Stimulated activated CD4-positive, alpha-beta T cell treated with anti-CD3 and anti-CD28 coated beads, Interleukin-4, amount 100 ng/mL, for 4 hours (primary cell): ENCODE measurements around the gene CLVS2.

Experiments used
- DNase-seq, 2 experiments: peaks; one replicate each; pipeline ENCODE4 v3.0.0-alpha.2; 2020

The CLVS2 gene

GRCh38 chr6:122995921-122996793 lies at the start of gene CLVS2:
CLVS2 (plus strand) TSS chr6:122996235; CDS start chr6:122997778, 1,543 bp downstream.
- no peak for DNase-seq

GRCh38 chr6:122947355-122947754 lies 48.7 kb upstream of the CLVS2 start:
- DNase-seq = no peak

GRCh38 chr6:122953766-122954165 lies 42.3 kb upstream of the CLVS2 start:
- no peak for DNase-seq

- no peak for DNase-seq
Measured at GRCh38 chr6:122956376-122956775, 39.7 kb upstream of the CLVS2 start.

- no peak for DNase-seq
Measured at GRCh38 chr6:122962000-122962624, 33.9 kb upstream of the CLVS2 start.

GRCh38 chr6:122969999-122970533 lies 26.0 kb upstream of the CLVS2 start:
- no peak for DNase-seq

GRCh38 chr6:122977180-122977579 lies 18.9 kb upstream of the CLVS2 start:
- DNase-seq = no peak

GRCh38 chr6:122984393-122984792 lies 11.6 kb upstream of the CLVS2 start:
- no peak for DNase-seq

- DNase-seq = no peak
Measured at GRCh38 chr6:122994256-122994655, 1.8 kb upstream of the CLVS2 start.

GRCh38 chr6:122996794-122997505 lies 915 bp downstream of the CLVS2 start:
- DNase-seq = no peak

GRCh38 chr6:122997541-122998150 lies 1.6 kb downstream of the CLVS2 start:
- no peak for DNase-seq

- DNase-seq = no peak
Measured at GRCh38 chr6:122998403-122998975, 2.5 kb downstream of the CLVS2 start.

GRCh38 chr6:123000244-123000770 lies 4.3 kb downstream of the CLVS2 start:
- DNase-seq = no peak

- DNase-seq = no peak
Measured at GRCh38 chr6:123001540-123001939, 5.5 kb downstream of the CLVS2 start.

GRCh38 chr6:123007885-123008284 lies 11.8 kb downstream of the CLVS2 start:
- no peak for DNase-seq

- no peak for DNase-seq
Measured at GRCh38 chr6:123009059-123009458, 13.0 kb downstream of the CLVS2 start.

- no peak for DNase-seq
Measured at GRCh38 chr6:123014835-123015234, 18.8 kb downstream of the CLVS2 start.

- DNase-seq = no peak
Measured at GRCh38 chr6:123016431-123017103, 20.5 kb downstream of the CLVS2 start.

- DNase-seq = no peak
Measured at GRCh38 chr6:123017104-123017682, 21.2 kb downstream of the CLVS2 start.

GRCh38 chr6:123022975-123023374 lies 26.9 kb downstream of the CLVS2 start:
- DNase-seq = no peak

- no peak for DNase-seq
Measured at GRCh38 chr6:123024976-123025375, 28.9 kb downstream of the CLVS2 start.
